Right lobe of liver (tissue), 6 donors: ENCODE results near the gene PROCA1. TPM values are rescaled to one million over a fixed set of nuclear protein-coding genes. Genes with fewer than 3 reads are reported as not detected.

Experiments
- ATAC-seq, 4 donors: fragments of 200-7000 bp; cut with Tn5 transposase; one replicate each; pipeline ENCODE4 v1.9.1; 2020; ENCODE audit warnings: mild to moderate bottlenecking in 4 of 4, moderate library complexity in 4 of 4
- DNase-seq, 3 donors: peaks; one replicate each; pipeline ENCODE4 v3.0.0-alpha.2; 2020
- H3K27ac ChIP-seq, 3 donors: fragments of 200-600 bp; one replicate each; pipeline ENCODE4 v1.8.0; 2022
- H3K27me3 ChIP-seq, 2 donors: fragments of 200-600 bp; one replicate each; pipeline ENCODE4 v1.8.0; 2022
- H3K36me3 ChIP-seq, 4 donors: fragments of 200-600 bp; sonication (generic) in 1 of 4; one replicate each; pipeline versions ENCODE4 v1.5.1 to v1.8.0; 2017 to 2022; ENCODE audit warnings: control low read depth in 1 of 4
- H3K4me1 ChIP-seq, 4 donors: fragments of 200-600 bp; sonication (generic) in 1 of 4; one replicate each; pipeline versions ENCODE4 v1.5.1 to v1.8.0; 2017 to 2022; ENCODE audit warnings: control low read depth in 1 of 4
- H3K4me3 ChIP-seq, 3 donors: fragments of 200-600 bp; one replicate each; pipeline ENCODE4 v1.8.0; 2022
- H3K9me3 ChIP-seq, 4 donors: fragments of 200-600 bp; sonication (generic) in 1 of 4; one replicate each; pipeline versions ENCODE4 v1.5.1 to v1.8.0; 2017 to 2022; ENCODE audit warnings: control low read depth in 1 of 4
- CTCF ChIP-seq, 4 donors: fragments of 200-600 bp in 3 of 4; fragments of 450-650 bp in 1 of 4; IDR thresholded peaks; one replicate each; pipeline versions ENCODE4 v1.5.1 to v1.8.0; 2016 to 2022; ENCODE audit warnings: antibody characterized with exemption in 4 of 4, mild to moderate bottlenecking in 2 of 4
- POLR2A ChIP-seq: fragments of 450-650 bp; IDR thresholded peaks from one replicate; pipeline ENCODE4 v1.6.1; 2017; ENCODE audit warnings: antibody characterized with exemption, mild to moderate bottlenecking
- WGBS: methylation state at CpG from one replicate; pipeline ENCODE4 v1.1.6; 2018; ENCODE audit warnings: low coverage, low lambda C conversion rate; ENCODE audit not compliant: insufficient coverage; ENCODE audit errors: missing lambda C conversion rate; 5-methylcytosine and 5-hydroxymethylcytosine counted together
- intact Hi-C, 2 donors: fragments of 100-400 bp; cut with DNase I; formaldehyde crosslinking; loops; one replicate each; pipeline versions ENCODE4 v1.11.2 to v1.14.1; 2022
- small RNA-seq, 2 experiments: library from RNA; depleted of rRNA; stranded (forward); fragments of <200 nt; gene quantifications; one replicate each; pipeline ENCODE3, GENCODE V24; 2016
- total RNA-seq, 6 experiments: library from RNA; depleted of rRNA in 2 of 6; stranded (reverse); fragments of >200 nt in 2 of 6; fragmentation: NEBNext Ultra II Directional in 3 of 6; extraction: Animal tissue kit (Norgen Biotek cat#: 25700) in 3 of 6; gene quantifications; one replicate each; pipeline versions ENCODE4 v1.1.0 to v1.2.4, GENCODE V29; 2016 to 2023
- donor health status: DM: no; HTN: yes; CAD: no.
- donor health status: DM: no; HTN: no; CAD: no.
- donor health status: DM: no; HTN: no; CAD: no.
- donor health status: DM: no; HTN: yes; CAD: no.
- donor health status: DM: no; HTN: yes; CAD: no.

The PROCA1 gene
- total RNA-seq, 6 experiments from 2014 or later: 0.18 to 0.97 (median 0.54) TPM; not detected in 1

- no peak for TF ChIP-seq POLR2A
- TF ChIP-seq CTCF (IDR thresholded peaks at IDR 0.05): no peak
- Histone ChIP-seq H3K4me3 (no peak overlapping the region), H3K27me3 (no peaks in the 10 kb centered on the region), H3K27ac (no peak overlapping the region), H3K4me1 (peaks cover 0 to 12% (median 3%) of the 10 kb centered on the region in 4 donors), H3K36me3 (peaks cover 0 to 17% (median 2%) of the 10 kb centered on the region in 4 donors), H3K9me3 (no peaks in the 10 kb centered on the region)
- WGBS: 73% methylated on average over 4 of the region's 5 CpGs
- intact Hi-C loops: no loop called here
- no peak for ATAC-seq
- DNase-seq: no peak
Measured at GRCh38 chr17:28657756-28658155, 53.9 kb downstream of the PROCA1 start.

- 92% methylated on average over 5 of the region's 5 CpGs for WGBS
- intact Hi-C loops: no loop called here
- Histone ChIP-seq H3K9me3 (no peaks in the 10 kb centered on the region), H3K27ac (no peak overlapping the region), H3K36me3 (peaks cover 0 to 19% (median 2%) of the 10 kb centered on the region in 4 donors), H3K4me3 (no peak overlapping the region), H3K27me3 (no peaks in the 10 kb centered on the region), H3K4me1 (no peaks in the 10 kb centered on the region)
- ATAC-seq: no peak
- TF ChIP-seq CTCF (IDR thresholded peaks at IDR 0.05) (no peak), POLR2A (no peak)
- no peak for DNase-seq
Measured at GRCh38 chr17:28655160-28655559, 56.5 kb downstream of the PROCA1 start.

Small RNAs within 50 kb of the gene (small RNA-seq; reads per million reads assigned to genes)
- gene SNORD42A (0 reads per million in 2 experiments), gene SNORD42B (0 reads per million in 2 experiments), gene SNORD4A (0 reads per million in 2 experiments), gene SNORD4B (0 reads per million in 2 experiments)

Other genes with a start within 250 kb of the PROCA1 start
- gene SLC13A2, start 238.2 kb downstream of the PROCA1 start, total RNA-seq: under 1 TPM; 0.09 to 0.49 (median 0.24) TPM
- not detected for gene FOXN1, start 205.5 kb downstream of the PROCA1 start, total RNA-seq
- gene UNC119, start 159.3 kb downstream of the PROCA1 start, total RNA-seq: 10 to 100 TPM; 11.5 to 37.8 (median 13.1) TPM
- 10 to 100 TPM in 4 of 6 experiments, 1 to 10 TPM in 2; 7.2 to 13.8 (median 11.0) TPM for gene PIGS, start 140.4 kb downstream of the PROCA1 start, total RNA-seq
- gene ALDOC, start 135.0 kb downstream of the PROCA1 start, total RNA-seq: 10 to 100 TPM; 36.0 to 76.6 (median 48.9) TPM
- gene SPAG5, start 112.9 kb downstream of the PROCA1 start, total RNA-seq: 10 to 100 TPM in 4 of 6 experiments, 1 to 10 TPM in 2; 8.4 to 14.1 (median 11.3) TPM
- gene RSKR, start 97.7 kb downstream of the PROCA1 start, total RNA-seq: 1 to 10 TPM; 1.5 to 7.3 (median 4.2) TPM
- gene BLTP2, start 66.7 kb downstream of the PROCA1 start, total RNA-seq: 10 to 100 TPM; 33.2 to 90.3 (median 47.1) TPM
- gene SDF2, start 50.0 kb downstream of the PROCA1 start, total RNA-seq: 10 to 100 TPM; 24.6 to 31.8 (median 26.4) TPM
- gene SUPT6H, start 49.7 kb downstream of the PROCA1 start, total RNA-seq: 10 to 100 TPM; 28.8 to 38.0 (median 34.0) TPM
- gene RAB34, start 6.0 kb upstream of the PROCA1 start, total RNA-seq: 10 to 100 TPM in 1 of 6 experiments, 1 to 10 TPM in 5; 2.5 to 12.5 (median 4.7) TPM
- gene RPL23A, start 8.1 kb upstream of the PROCA1 start, total RNA-seq: 100 to 1,000 TPM; 212 to 464 (median 362) TPM
- 10 to 100 TPM in 1 of 6 experiments, 1 to 10 TPM in 5; 2.9 to 11.0 (median 7.0) TPM for gene TLCD1, start 14.3 kb upstream of the PROCA1 start, total RNA-seq
- 1 to 10 TPM; 1.6 to 5.4 (median 3.2) TPM for gene NEK8, start 16.9 kb upstream of the PROCA1 start, total RNA-seq
- gene TRAF4, start 32.1 kb upstream of the PROCA1 start, total RNA-seq: 10 to 100 TPM; 26.4 to 55.2 (median 42.3) TPM
- 10 to 100 TPM in 1 of 6 experiments, 1 to 10 TPM in 5; 5.8 to 12.0 (median 8.8) TPM for gene FAM222B, start 130.9 kb upstream of the PROCA1 start, total RNA-seq
- gene ERAL1, start 143.1 kb upstream of the PROCA1 start, total RNA-seq: 10 to 100 TPM; 21.6 to 47.1 (median 23.4) TPM
- 100 to 1,000 TPM in 1 of 6 experiments, 10 to 100 TPM in 5; 64.9 to 131 (median 82.8) TPM for gene FLOT2, start 185.8 kb upstream of the PROCA1 start, total RNA-seq
- 10 to 100 TPM in 3 of 6 experiments, 1 to 10 TPM in 3; 3.4 to 27.4 (median 8.8) TPM for gene DHRS13, start 191.2 kb upstream of the PROCA1 start, total RNA-seq
- 10 to 100 TPM; 13.0 to 33.1 (median 17.4) TPM for gene PHF12, start 239.6 kb upstream of the PROCA1 start, total RNA-seq